DOHH2 (cell line): ENCODE measurements around the gene C9orf72.
"Not testable (repeated sequence)": the region's sequence is repeated elsewhere in the genome, so short reads cannot be mapped to it uniquely, and the experiment has no call there.

Source experiments
- CTCF ChIP-seq: fragments of 200-600 bp; sonication (generic); IDR thresholded peaks from one replicate; pipeline ENCODE4 v1.5.1; 2014; ENCODE audit warnings: antibody characterized with exemption, mild to moderate bottlenecking, low read depth, low read length; ENCODE audit not compliant: poor library complexity, severe bottlenecking
- EZH2phosphoT487 ChIP-seq: fragments of 200-600 bp; sonication (generic); IDR thresholded peaks from 2 replicates; pipeline ENCODE4 v1.6.1; 2017; ENCODE audit warnings: borderline replicate concordance, mild to moderate bottlenecking, antibody characterized with exemption, low read length, moderate library complexity, mixed read lengths

GRCh38 chr9:27500902-27501301, 72.4 kb downstream of the C9orf72 start:
- not testable (repeated sequence) for TF ChIP-seq CTCF, EZH2phosphoT487
